ENCODE results near the gene SPEF1.
A peak's percentile ranks its signal among the peaks of the same experiment; 100 is the strongest.

Gene SPEF1

GRCh38 chr20:3753098-3753497, 28.1 kb downstream of the SPEF1 start:
- Histone ChIP-seq H3K4me1 (ENCODE audit: insufficient read depth, poor library complexity, severe bottlenecking) (no peaks in the 10 kb centered on the region), H3K27ac (ENCODE audit: poor library complexity, severe bottlenecking) (no peak overlapping the region), H3K4me3 (ENCODE audit: severe bottlenecking) (no peak overlapping the region), H3K36me3 (ENCODE audit: low read depth) (peaks cover 15% of the 10 kb centered on the region), H3K27me3 (ENCODE audit: insufficient read depth, poor library complexity, severe bottlenecking) (peaks cover 23% of the 10 kb centered on the region), H3K9me3 (ENCODE audit: severe bottlenecking) (no peaks in the 10 kb centered on the region)
- ATAC-seq (ENCODE audit: low read depth): peak; percentile 32; the same call in 1 of the 3 replicates
- TF ChIP-seq CTCF (IDR thresholded peaks at IDR 0.05; ENCODE audit: poor library complexity, severe bottlenecking): peak; percentile 77
- DNase-seq (ENCODE audit: low spot score): no peak

GRCh38 chr20:3752386-3752759, 28.9 kb downstream of the SPEF1 start:
- Histone ChIP-seq H3K27ac (ENCODE audit: poor library complexity, severe bottlenecking) (no peak overlapping the region), H3K4me1 (ENCODE audit: insufficient read depth, poor library complexity, severe bottlenecking) (no peaks in the 10 kb centered on the region), H3K36me3 (ENCODE audit: low read depth) (peaks cover 9% of the 10 kb centered on the region), H3K9me3 (ENCODE audit: severe bottlenecking) (no peaks in the 10 kb centered on the region), H3K27me3 (ENCODE audit: insufficient read depth, poor library complexity, severe bottlenecking) (peaks cover 23% of the 10 kb centered on the region), H3K4me3 (ENCODE audit: severe bottlenecking) (no peak overlapping the region)
- ATAC-seq (ENCODE audit: low read depth) (no peak), DNase-seq (ENCODE audit: low spot score) (no peak)
- no peak for TF ChIP-seq CTCF (IDR thresholded peaks at IDR 0.05; ENCODE audit: poor library complexity, severe bottlenecking)

GRCh38 chr20:3751675-3752385, 29.4 kb downstream of the SPEF1 start:
- peak; percentile 32 for ATAC-seq (ENCODE audit: low read depth)
- Histone ChIP-seq H3K27ac (ENCODE audit: poor library complexity, severe bottlenecking) (no peak overlapping the region), H3K27me3 (ENCODE audit: insufficient read depth, poor library complexity, severe bottlenecking) (peaks cover 23% of the 10 kb centered on the region), H3K9me3 (ENCODE audit: severe bottlenecking) (no peaks in the 10 kb centered on the region), H3K4me1 (ENCODE audit: insufficient read depth, poor library complexity, severe bottlenecking) (no peaks in the 10 kb centered on the region), H3K4me3 (ENCODE audit: severe bottlenecking) (peak overlapping the region; percentile 23), H3K36me3 (ENCODE audit: low read depth) (peaks cover 4% of the 10 kb centered on the region; the same call in 1 of the 2 replicates)
- no peak for DNase-seq (ENCODE audit: low spot score)
- TF ChIP-seq CTCF (IDR thresholded peaks at IDR 0.05; ENCODE audit: poor library complexity, severe bottlenecking): no peak

GRCh38 chr20:3751305-3751674, 30.0 kb downstream of the SPEF1 start:
- peak; percentile 6 for TF ChIP-seq CTCF (IDR thresholded peaks at IDR 0.05; ENCODE audit: poor library complexity, severe bottlenecking)
- Histone ChIP-seq H3K36me3 (ENCODE audit: low read depth) (no peaks in the 10 kb centered on the region), H3K9me3 (ENCODE audit: severe bottlenecking) (no peaks in the 10 kb centered on the region), H3K27ac (ENCODE audit: poor library complexity, severe bottlenecking) (no peak overlapping the region), H3K27me3 (ENCODE audit: insufficient read depth, poor library complexity, severe bottlenecking) (peaks cover 23% of the 10 kb centered on the region), H3K4me1 (ENCODE audit: insufficient read depth, poor library complexity, severe bottlenecking) (no peaks in the 10 kb centered on the region), H3K4me3 (ENCODE audit: severe bottlenecking) (peak overlapping the region; percentile 23)
- ATAC-seq (ENCODE audit: low read depth) (no peak), DNase-seq (ENCODE audit: low spot score) (no peak)
